ENCODE measurements around the gene RHBDL3. TPM values are rescaled to one million over a fixed set of nuclear protein-coding genes. Genes with fewer than 3 reads are reported as not detected.

The RHBDL3 gene
- total and polyA plus RNA-seq, 2 donors (not counting 1 experiment from before 2014, with no cell fraction given), result not detected

DNA sequence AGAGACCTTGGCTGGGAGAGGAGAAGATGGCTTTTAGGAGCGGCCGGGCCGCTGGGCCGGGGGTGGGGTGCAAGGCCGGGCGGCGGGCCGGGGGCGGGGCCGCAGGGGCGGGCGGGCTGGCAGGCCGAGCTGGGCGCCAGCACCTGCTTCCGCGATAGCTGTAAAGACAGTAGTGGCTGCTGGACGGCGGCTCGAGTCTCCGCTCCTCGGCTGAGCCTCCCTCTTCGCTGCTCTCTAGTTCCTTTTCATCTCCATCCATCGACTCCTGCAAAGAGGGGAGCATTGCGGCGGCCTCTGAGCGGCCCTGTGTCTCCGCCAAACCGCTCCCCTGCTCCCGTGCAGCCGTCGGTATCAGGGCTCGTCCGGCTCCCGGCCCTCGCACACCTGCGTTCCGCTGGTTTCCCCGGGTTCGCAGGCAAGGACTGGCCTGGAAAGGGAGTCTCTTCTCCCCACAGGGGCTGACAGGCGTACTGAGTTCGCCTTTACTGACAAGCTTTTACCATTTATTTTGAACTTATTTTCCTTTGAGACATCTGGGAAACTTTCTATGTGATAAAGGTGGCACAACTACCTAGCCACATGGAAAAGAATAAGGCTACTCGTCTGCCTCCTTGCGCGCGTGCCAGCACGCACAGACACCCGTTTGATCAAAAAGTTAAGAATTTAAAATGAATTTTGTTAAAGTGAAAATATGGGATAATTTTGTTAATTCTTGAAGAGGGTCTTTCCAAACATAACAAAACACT is 76.4 kb downstream of the RHBDL3 start, which contains the start of gene C17orf75:
TSS of gene C17orf75 (minus strand) at position 317 of the 746 bp plus-strand sequence. CDS start at position 283, 34 bp downstream.
- Histone ChIP-seq H3K27ac (ENCODE audit: low read length in 2 of 2) (peak within 1 kb of the TSS; percentile 71 to 90), H3K9ac (ENCODE audit: low read length) (peak within 1 kb of the TSS; percentile 82), H3K27me3 (replicated peaks in 1 of 4; ENCODE audit: control extremely low read depth in 1 of 4, control insufficient read depth in 3 of 4, insufficient read depth in 4 of 4, low read length in 3 of 4) (no peaks in the 10 kb centered on the region), H3K9me3 (ENCODE audit: control extremely low read depth in 1 of 3, control insufficient read depth in 2 of 3, insufficient read depth in 1 of 3, low read length in 2 of 3) (no peaks in the 10 kb centered on the region), H3K79me2 (ENCODE audit: control insufficient read depth, insufficient read depth, low read length) (no peaks in the 10 kb centered on the region), H3K36me3 (replicated peaks in 1 of 2; ENCODE audit: control extremely low read depth in 1 of 2, control insufficient read depth in 1 of 2, extremely low read depth in 1 of 2, insufficient read depth in 2 of 2, low read length in 1 of 2) (peaks cover 0 to 8% of the 10 kb centered on the region in 2 experiments), H2AFZ (ENCODE audit: insufficient read depth, low read depth, low read length, poor library complexity, severe bottlenecking) (peak within 1 kb of the TSS; percentile 99), H3K4me3 (ENCODE audit: control extremely low read depth in 1 of 5, extremely low read depth in 1 of 5, insufficient read depth in 1 of 5, low read depth in 2 of 5, low read length in 4 of 5) (peak within 1 kb of the TSS; percentile 57 to 73 (median 68)), H3K4me2 (replicated peaks; ENCODE audit: low read depth, low read length, poor library complexity, severe bottlenecking) (peak within 1 kb of the TSS; percentile 97), H4K20me1 (ENCODE audit: control insufficient read depth, insufficient read depth, low read length, poor library complexity, severe bottlenecking) (no peaks in the 10 kb centered on the region), H3K4me1 (ENCODE audit: control insufficient read depth in 2 of 2, insufficient read depth in 2 of 2, low read length in 2 of 2) (peaks cover 16 to 18% of the 10 kb centered on the region in 2 donors)
- Mint-ChIP-seq H3K27me3 (no peaks in the 10 kb centered on the region), H3K27ac (peak within 1 kb of the TSS; percentile 97), H3K4me3 (peak within 1 kb of the TSS; percentile 96), H3K9me3 (ENCODE audit: insufficient read depth) (no peaks in the 10 kb centered on the region), H3K4me1 (peaks cover 25% of the 10 kb centered on the region)
- CTCF ChIA-PET, result no interaction called here
- 0% methylated on average over 28 of the region's 47 CpGs for WGBS (ENCODE audit: insufficient coverage)
- peak; percentile 86 for DNase-seq
- no peak for TF ChIP-seq EZH2 (IDR thresholded peaks at IDR 0.05; ENCODE audit: borderline replicate concordance, insufficient read depth, low read depth, low read length, poor library complexity, severe bottlenecking)
- TF ChIP-seq CTCF (IDR thresholded peaks at IDR 0.05), result no peak
- intact Hi-C loops (cut with micrococcal nuclease), result loop anchor here (1.0 kb wide), 2 partner anchors 8 to 23 kb away; partner anchors contain the start of gene ZNF207
- POLR2A ChIA-PET, result interaction anchor here (1.0 to 1.3 kb wide), 2 partner anchors 9 to 23 kb away, joined by 4 to 6 read pairs; no protein-coding TSS in a partner anchor
- peak; percentile 85 for ATAC-seq (ENCODE audit: low read depth)

Measured in B cell (primary cell).